SW 1271 (cell line): ENCODE data around the gene CNGB1.
"Not testable (repeated sequence)": the region's sequence is repeated elsewhere in the genome, so short reads cannot be mapped to it uniquely, and the experiment has no call there.

Experiments used
- DNase-seq, 2 experiments: peaks; one replicate each; lab custom pipeline; 2025; lab: John Stamatoyannopoulos, UW

Gene CNGB1

DNA sequence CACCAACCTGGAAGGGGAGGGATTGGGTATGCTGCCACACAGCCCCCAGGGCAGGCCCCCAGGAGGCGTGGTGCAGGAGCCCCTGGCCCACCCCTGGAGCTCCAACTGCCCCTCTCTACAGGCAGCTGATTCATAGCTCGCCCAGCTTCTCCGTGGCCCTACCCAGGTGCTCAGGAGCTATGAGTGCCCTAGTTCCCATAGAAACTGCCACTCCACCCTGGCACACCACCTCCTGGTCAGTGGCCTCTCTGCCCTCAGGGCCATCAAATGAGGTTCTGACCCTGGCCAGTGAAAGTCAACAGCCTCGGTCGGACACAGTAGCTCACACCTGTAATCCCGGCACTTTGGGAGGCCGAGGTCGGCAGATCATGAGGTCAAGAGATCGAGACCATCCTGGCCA lies 18.0 kb downstream of the CNGB1 start:
- DNase-seq: no peak

DNA sequence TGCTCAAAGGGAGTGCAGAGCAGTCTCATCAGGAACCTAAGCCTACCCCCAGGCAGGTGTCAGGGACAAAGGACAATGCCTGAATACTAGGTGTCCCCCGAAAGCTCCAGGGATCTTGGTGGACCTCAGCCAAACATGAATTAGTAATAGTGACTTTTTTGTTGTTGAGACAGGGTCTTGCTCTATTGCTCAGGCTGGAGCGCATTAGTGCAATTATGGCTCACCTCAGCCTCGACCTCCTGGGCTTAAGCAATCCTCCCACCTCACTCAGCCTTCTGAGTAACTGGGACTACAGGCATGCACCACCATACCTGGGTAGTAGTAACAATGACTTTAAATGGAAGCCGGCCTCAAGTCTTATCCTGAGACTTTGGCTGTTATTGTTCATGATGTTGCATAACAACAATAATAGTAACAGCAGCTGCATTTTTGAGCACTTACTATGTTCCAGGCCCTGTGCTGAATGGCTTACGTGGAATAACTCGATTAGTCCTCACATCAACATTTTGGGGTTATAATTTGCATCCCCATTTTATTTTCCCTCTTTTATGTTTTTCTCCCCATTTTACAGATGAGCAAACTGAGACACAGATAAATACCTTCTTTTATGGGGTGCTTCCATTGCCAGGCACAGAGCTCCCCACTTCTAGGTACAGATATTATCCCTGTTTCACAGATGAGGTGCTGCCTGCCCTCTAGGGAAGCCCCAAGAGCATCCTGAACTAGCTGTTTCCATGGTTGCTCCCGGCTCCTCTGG lies 19.5 kb downstream of the CNGB1 start:
- no peak for DNase-seq

DNA sequence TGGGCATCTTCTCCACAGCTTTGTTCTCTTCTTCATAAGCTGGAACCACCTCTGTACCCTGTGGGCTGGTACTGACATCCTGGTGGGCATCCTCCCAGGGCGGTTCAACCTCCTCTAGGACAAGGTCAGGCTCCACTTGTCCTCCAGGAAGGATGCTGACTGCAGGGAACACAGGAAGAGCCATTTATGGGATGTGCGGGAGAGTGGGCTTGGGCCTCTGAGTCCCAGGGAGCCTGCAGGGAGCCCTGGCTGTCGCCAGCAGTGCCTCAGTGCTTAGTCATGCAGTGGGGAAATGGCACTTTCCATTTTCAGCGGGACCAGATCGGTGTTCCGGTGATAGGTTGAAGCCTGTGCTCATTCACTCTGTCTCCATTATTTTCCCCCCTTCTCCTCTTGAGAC lies 20.5 kb downstream of the CNGB1 start:
- DNase-seq: no peak

DNA sequence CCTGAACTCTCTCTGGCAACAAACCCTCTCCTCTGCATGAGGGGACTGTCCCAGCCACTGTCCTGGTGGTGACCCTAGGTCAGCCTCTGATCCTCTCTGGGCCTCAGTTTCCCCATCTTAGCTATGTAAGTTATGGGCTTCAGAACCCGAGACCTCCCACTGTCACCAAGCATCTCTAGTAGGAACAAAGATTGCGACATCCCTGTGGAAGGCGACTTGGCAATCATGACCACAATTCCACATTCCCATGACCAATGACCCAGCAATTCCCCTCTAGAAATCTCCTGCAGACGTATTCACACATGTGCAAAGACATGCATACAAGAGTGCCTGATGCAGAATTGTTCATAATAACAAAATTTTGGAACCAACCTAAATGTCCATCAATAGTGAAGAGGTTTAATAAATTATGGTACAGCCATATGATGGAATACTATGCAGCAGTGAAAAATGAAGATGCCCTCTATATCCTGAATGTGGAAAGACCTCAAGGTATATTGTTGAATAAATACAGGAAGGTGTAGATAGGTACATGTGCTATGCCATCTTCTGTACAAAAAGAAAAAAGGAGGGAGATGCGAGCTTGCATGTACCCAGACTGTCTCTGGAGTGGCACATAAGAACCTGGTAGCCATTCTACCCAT lies 21.2 kb downstream of the CNGB1 start:
- DNase-seq: no peak

DNA sequence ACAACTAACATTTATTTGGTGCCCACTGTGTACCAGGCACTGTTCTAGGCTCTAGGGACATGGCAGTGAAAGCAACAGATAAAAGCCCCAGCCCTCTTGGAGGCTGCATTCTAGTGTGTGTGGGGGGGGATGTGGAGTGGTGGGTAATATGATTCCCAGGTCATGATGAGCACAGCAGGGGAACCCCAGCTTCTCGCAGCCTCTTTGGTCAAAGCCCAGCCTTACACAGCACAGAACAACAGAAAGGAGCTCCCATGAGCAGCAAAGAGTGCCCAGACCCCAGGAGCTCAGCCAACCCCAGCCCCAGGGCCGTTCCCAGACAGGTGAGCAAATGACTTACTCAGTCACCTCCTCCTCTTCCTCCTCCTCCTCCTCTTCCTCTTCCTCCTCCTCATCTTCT lies 21.9 kb downstream of the CNGB1 start:
- DNase-seq: no peak

DNA sequence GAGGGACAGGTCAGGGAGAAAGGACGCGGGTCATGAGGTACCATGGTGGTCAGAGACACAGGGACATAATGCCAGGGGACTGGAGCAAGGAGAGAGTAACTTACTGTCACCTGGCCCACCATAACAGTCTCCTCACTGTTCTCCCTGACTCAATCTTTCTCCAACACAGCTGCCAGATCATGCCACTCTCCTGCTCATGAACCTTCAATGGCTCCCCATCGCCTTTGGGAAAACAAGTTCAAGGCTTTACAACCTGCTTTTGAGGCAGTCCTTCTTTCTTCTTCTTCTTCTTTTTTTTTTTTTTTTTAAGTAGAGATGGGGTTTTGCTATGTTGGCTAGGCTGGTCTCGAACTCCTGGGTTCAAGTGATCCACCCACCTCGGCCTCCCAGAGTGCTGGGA lies 22.9 kb downstream of the CNGB1 start:
- no peak for DNase-seq

DNA sequence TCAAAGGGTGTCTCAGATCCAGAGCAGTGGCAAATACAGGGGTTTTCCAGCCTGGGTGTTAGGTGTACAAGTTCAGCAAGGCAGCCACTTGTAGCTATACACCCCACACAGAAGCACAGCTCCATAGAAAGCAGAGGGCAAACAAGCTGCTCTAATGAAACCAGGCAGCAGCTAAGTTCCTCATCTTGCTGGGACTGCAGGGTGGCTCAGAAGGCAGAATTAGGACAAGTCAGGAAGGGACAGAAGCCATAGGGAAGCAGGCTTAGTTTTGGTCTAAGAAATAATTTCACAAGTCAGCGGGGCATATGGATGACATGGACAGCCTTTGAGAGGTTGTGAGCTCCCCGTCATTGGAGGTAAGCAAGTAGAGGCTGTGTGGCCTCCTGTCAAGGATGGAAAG lies 23.7 kb downstream of the CNGB1 start:
- DNase-seq: no peak

DNA sequence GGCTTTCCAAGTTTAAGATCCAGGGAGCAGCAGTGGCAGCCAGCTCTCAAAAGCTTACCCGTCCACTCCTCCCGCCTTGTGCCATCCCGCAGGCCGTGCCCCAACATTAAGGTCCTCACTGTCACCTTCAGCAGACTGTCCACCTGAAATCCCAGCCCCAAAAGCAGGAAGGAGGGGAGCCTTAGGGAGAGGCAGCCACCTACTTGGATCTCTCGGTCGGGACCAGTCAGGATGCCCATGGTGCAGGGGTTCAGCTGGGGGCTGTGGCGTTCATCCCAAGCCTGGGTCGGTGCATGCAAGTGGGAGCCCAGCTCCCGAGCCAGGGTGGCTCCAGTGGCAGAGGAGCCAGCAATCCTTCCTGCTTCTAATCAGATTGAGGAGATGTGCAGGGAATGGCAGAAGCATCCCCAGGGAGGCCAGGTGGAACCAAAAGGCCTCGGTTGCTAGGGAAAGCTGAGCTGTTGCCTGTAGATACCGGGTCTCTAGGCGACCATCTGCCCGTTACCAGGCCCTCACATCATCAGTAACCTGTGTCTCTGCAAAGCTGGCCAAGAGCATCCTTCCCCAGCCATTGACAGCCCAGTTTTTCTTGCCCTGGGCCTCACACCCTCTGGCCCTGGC lies 24.6 kb downstream of the CNGB1 start:
- no peak for DNase-seq

DNA sequence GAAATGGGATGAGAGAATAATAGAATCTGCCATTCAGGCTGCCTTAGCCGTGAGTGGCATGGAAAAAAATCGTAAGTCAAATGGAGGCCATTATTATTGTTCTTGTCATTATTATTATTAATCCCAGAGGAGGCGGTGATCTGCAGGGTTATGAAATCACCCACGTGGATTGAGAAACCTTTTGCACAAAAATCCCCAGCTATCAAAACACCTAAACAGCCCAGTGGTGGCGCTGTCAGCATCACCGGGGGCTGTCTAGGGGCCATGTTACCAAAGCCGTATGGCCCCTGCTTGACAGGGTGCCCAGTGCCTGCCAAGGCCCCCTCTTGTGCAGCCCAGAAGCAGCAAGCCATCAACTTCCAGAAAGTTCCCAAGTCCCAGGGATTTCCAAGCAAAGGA lies 25.2 kb downstream of the CNGB1 start:
- DNase-seq: no peak

DNA sequence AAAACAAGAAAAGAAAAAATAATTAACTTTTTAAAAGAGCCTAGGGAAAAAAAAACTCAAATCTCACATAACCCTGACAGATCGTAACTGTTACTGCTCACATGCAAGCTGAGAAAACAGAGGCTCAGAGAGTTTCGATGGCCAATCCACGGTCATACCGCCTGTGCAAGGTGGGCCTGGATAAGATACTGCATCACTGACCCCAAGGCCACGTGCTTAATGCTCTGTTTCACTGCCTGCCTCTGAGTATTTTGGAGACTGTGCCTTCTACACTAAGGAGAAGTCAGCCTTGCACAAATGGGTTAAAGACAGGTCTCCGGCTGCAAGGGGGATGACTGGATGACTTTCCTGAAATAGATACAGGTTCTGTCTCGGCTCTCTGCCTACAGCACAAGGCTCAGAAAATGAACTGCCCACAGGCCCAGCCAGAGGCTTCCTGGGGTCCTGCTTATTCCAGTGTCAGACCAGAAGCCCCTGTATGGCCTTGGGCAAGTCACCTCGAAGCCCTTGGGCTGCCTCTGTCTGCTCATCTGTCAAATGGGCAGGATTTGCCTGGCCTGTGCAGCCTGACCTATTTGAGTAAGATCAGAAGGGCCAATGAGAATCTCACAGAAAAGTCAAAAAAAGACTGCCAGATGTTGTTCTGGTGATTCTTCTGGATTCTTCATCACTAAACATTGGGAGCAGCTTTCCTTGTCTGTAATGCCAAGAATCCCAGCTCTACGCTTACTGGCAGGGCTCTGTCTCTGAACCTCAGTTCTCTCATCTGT lies 25.8 kb downstream of the CNGB1 start:
- no peak for DNase-seq

DNA sequence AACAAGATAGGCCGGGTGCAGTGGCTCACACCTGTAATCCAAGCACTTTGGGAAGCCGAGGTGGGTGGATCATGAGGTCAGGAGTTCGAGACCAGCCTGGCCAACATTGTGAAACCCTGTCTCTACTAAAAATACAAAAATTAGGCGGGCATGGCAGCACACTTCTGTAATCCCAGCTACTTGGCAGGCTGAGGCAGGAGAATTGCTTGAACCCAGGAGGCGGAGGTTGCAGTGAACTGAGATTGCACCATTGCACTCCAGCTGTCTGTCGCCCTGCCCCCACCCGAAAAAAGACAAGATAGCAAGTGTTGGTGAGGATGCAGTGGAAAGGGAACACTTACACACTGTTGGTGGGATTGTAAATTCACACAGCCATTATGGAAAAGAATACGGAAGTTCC lies 27.5 kb downstream of the CNGB1 start:
- DNase-seq: not testable (repeated sequence)

DNA sequence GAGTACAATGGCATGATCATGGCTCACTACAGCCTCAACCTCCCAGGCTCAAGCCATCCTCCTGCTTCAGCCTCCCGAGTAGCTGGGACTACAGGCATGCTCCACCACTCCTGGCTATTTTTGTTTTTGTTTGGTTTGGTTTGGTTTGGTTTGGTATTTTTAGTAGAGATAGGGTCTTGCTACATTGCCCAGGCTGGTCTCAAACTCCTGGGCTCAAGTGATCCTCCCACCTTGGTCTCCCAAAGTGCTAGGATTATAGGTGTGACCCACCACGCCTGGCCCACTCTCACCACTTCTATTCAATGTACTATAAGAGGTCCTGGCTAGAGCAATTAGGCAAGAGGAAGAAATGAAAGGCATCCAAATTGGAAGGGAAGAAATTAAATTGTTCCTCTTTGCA lies 29.0 kb downstream of the CNGB1 start:
- DNase-seq: not testable (repeated sequence)

DNA sequence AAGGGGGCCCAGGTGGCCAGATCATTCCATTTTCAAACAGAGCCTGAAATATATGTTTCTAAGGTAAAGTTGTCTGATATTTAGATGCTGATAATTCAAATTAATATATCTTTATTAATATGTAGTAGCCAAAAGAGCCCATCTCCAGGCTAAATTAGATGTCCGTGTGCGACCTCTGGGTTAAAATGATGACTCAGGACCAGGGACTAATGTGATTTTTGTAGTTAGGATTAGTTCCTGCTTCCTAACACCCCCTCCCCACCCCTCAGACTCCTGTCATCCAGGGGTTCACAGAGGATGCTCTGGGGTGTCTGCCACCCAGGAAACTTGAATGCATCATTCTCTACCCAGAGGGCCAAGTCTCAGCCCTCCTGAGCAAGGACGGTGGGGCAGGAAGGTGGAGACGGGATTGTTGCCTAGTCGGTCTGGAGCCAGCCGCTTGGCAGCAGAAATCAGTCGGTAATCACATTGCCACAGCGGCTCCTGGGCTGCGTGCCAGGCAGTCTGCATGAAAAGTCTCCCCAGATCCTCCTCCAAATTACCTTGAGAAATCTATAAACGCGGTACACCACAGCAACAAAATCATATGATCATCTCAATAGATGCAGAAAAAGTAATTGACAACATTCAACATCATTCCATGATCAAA lies 29.8 kb downstream of the CNGB1 start:
- no peak for DNase-seq

DNA sequence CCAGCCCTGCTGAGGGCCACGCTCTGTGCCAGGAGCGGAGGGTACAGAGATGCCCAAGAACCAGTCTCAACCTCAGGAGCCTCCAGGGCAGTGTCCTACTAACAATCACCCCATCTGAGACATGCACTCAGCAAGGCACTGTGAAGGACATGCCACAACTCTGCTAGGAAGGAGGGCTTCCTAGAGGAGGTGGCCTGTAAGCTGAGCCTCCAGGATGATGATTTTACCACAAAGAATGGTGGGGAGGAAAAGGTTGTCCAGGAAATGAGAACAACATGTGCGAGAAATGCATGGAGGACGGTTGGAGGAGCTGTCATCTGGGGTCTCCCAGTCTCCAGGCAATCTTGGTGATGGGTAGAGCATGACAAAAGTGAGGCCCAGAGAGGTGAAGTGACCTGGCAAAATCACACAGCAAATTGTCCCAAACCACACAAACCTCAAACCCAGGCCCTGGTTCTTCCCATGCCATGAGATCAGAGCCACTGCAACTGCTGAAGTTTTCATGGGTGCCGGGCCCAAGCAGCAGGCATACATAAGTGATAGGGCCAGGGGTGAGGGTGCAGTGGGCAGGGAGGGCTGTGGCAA lies 30.5 kb downstream of the CNGB1 start:
- DNase-seq: no peak

DNA sequence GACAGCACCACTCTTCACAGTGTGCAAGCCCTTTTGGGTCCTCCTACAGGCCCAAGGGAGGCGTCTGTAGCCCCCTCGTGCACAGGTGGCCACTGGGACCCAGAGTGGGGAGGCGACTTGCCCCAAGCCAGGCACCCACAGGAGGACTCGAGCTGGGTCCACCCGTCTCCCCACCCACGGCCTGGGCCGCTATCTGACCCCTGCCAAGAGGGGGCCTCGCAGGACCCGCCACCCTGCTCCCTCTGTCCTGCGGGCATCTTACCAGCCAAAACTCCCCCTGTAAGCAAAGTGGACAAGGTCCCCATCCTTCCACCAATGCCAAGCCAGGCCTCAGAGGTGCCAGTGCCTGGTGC lies 31.1 kb downstream of the CNGB1 start:
- DNase-seq: no peak

DNA sequence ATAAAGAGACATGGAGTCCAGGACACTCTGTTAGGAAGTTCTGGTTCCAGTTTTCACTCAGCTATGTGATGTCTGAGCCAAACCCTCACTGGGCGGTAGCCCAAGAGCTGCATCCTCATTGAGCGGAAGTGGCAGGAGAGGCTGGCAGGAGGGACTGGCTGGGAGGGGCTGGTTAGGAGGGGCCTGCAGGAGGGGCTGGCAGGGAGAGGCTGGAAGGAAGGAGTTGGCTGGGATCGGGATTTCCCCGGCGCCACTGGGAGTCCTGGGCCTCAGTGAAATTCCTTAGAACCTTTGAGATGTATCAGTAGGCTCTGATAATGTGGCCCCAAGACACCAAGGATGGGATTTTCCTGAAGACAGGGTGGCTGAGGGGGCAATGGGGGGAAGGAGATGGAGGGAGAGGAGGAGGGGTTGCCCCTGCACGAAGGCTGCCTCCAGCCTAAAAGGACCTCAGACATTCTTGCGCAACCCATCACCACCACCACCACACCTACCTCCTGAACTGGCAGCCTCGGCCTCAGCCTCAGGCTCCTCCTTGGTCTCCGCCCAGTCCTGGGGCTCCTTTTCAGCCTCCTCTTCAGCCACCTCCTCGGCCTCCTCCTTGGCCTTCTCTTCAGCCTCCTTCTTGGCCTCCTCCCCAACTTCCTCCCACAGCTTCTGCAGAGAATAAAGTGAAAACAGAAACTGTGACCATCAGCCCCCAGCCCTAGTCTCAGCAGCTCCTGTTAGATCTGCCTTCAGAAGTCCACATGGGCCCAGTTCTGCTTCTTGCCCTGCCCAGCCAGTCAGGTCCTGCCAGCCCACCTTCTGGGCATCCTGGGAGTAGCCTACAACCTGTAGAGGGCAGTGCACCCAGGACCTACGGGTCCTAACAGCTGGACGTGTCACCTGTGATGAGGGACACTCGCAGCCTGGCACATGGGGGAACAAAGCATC lies 31.7 kb downstream of the CNGB1 start:
- no peak for DNase-seq

DNA sequence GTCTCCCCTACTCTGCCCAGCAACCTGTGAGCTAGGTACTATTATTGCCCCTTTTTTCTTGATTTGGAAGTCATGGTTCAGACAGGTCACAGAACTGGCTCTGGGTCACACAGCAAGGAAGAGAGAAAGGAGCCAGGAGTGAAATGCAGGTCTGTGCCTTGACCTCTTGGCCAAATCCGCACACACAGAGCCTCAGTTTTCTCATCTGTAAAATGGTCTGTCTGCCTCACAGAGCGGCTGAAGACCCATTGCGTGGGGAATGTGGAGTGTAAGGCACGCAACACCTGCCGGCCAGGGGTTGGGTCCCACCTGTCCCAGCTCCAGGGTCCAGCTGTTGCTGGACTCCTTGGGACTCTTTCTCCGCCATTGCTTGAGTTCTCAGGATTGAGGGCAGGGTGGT lies 32.4 kb downstream of the CNGB1 start:
- no peak for DNase-seq

DNA sequence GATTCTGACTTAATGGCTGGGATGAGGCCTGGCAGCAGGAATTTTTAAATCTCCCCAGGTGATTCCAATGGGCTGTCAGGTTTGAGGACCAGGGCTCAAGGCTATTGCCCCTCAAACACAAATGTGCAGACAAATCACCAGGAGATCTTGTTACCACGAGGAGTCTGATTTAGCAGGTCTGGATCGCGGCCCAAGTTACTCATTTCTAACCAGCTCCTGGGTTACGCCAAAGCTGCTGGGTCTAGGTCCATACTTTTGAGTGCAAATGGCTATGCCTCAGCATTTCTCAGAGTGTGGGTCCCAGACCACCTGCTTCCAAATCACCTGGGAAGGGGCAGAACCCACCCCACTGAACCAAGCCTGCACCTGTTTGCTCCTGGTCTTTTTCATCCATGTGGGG lies 33.1 kb downstream of the CNGB1 start:
- DNase-seq: no peak

DNA sequence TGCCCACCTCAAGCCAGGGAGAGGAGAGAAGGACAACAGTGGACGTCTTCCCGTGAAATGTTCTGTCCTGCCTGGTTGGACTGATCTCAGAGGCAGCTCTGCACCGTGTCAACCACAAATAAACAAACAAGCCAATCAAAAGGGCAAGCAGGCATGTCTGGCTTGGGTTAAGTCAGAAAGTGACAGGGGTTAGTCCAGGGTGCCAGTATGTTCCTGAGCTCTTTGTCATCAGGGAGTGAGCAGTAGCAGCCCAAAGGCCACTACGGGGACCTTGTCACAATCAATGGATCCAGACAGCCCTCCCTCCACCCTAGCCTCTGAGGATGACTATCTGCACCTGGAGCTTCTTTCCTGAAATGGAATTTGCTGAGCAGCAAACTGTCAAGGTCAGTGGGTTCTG lies 35.0 kb downstream of the CNGB1 start:
- no peak for DNase-seq

DNA sequence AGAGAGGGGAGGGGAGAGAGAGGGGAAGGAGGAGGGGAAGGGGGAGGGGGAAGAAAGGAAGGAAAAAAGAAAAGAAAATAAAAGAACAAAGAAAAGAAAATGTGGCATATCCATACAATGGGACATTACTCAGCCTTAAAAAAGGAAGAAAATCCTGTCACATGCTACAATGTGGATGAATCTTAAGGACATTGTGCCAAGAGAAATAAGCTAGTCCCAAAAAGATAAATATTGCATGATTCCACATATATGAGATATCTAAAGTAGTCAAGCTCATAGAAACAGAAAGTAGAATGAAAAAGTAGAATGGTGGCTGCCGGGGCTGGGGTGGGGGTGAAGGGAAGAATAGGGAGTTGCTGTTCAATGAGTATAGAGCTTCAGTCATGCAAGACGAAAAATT lies 40.4 kb downstream of the CNGB1 start:
- no peak for DNase-seq

DNA sequence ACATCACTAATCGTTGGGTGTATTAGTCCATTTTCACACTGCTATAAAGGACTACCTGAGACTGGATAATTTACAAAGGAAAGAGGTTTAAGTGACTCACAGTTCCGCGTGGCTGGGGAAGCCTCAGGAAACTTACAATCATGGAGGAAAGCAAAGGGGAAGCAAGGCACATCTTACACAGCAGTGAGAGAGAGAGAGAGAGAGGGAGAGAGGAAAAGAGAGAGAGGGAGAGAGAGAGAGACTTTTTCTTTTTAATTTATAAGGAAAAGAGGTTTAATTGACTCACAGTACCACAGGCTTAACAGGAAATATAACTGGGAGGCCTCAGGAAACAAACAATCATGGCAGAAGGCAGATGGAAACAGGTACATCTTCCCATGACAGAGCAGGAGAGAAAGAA lies 41.7 kb downstream of the CNGB1 start:
- DNase-seq: no peak
